Naive thymus-derived CD4-positive, alpha-beta T cell (primary cell): ENCODE measurements around the gene ERFE. TPM values are rescaled to one million over a fixed set of nuclear protein-coding genes. Genes with fewer than 3 reads are reported as not detected.
A peak's percentile ranks its signal among the peaks of the same experiment; 100 is the strongest.

ENCODE experiments used
- ATAC-seq: fragments of 150-1000 bp; cut with Tn5 transposase; 2 replicates; pipeline ENCODE4 v1.10.0; 2021; ENCODE audit warnings: mild to moderate bottlenecking, moderate library complexity
- CTCF ChIA-PET: fragments of 350-600 bp; sonication (Branson Sonifier 250); formaldehyde crosslinking; loops from one replicate; lab custom pipeline; 2021; ENCODE audit warnings: antibody characterized with exemption; lab: Charles Lee
- POLR2A ChIA-PET: fragments of 350-600 bp; sonication (Branson Sonifier 250); formaldehyde crosslinking; loops from one replicate; lab custom pipeline; 2021; ENCODE audit warnings: antibody characterized with exemption, inconsistent platforms; lab: Charles Lee
- DNase-seq, 9 donors: peaks; one replicate each; pipeline versions ENCODE4 v3.0.0 to v3.0.0-alpha.2; 2020 to 2022; ENCODE audit warnings: mixed read lengths in 1 of 9
- H3K27ac ChIP-seq: one replicate; pipeline ENCODE4 v1.7.0; 2013; ENCODE audit warnings: mild to moderate bottlenecking, low read depth, low read length, moderate library complexity
- H3K27me3 ChIP-seq, 2 donors: one replicate each; pipeline ENCODE4 v1.7.0; 2013; ENCODE audit warnings: low read length in 2 of 2, mild to moderate bottlenecking in 2 of 2, moderate library complexity in 2 of 2; ENCODE audit not compliant: control insufficient read depth in 2 of 2, insufficient read depth in 2 of 2
- H3K36me3 ChIP-seq, 3 experiments: 1 replicate in 2 of 3; 2 replicates in 1 of 3; pipeline ENCODE4 v1.7.0; 2013; ENCODE audit warnings: low read length in 3 of 3, mild to moderate bottlenecking in 3 of 3, moderate library complexity in 1 of 3; ENCODE audit not compliant: insufficient read depth in 3 of 3, control insufficient read depth in 2 of 3
- H3K4me1 ChIP-seq, 2 donors: one replicate each; pipeline ENCODE4 v1.7.0; 2013; ENCODE audit warnings: low read length in 2 of 2, mild to moderate bottlenecking in 2 of 2, moderate library complexity in 1 of 2; ENCODE audit not compliant: control insufficient read depth in 2 of 2, insufficient read depth in 2 of 2
- H3K4me3 ChIP-seq: 2 replicates; pipeline ENCODE4 v1.7.0; 2013; ENCODE audit warnings: mild to moderate bottlenecking, low read length
- H3K9me3 ChIP-seq, 3 experiments: 1 replicate in 2 of 3; 2 replicates in 1 of 3; pipeline ENCODE4 v1.7.0; 2013; ENCODE audit warnings: low read length in 3 of 3; ENCODE audit not compliant: control insufficient read depth in 2 of 3
- H3K27ac Mint-ChIP-seq, 9 donors: one replicate each; pipeline ENCODE4 v1.8.0; 2020 to 2022; ENCODE audit warnings: mixed read lengths in 9 of 9, mild to moderate bottlenecking in 8 of 9, moderate library complexity in 5 of 9, inconsistent platforms in 2 of 9
- H3K27me3 Mint-ChIP-seq, 5 donors: one replicate each; pipeline ENCODE4 v1.8.0; 2021 to 2022; ENCODE audit warnings: mixed read lengths in 5 of 5, mild to moderate bottlenecking in 1 of 5
- H3K36me3 Mint-ChIP-seq, 5 donors: one replicate each; pipeline ENCODE4 v1.8.0; 2020 to 2022; ENCODE audit warnings: mixed read lengths in 5 of 5, mild to moderate bottlenecking in 3 of 5, inconsistent platforms in 1 of 5
- H3K4me1 Mint-ChIP-seq, 7 donors: one replicate each; pipeline ENCODE4 v1.8.0; 2020 to 2022; ENCODE audit warnings: mixed read lengths in 7 of 7, mild to moderate bottlenecking in 3 of 7, inconsistent platforms in 1 of 7
- H3K4me3 Mint-ChIP-seq, 10 donors: one replicate each; pipeline ENCODE4 v1.8.0; 2020 to 2022; ENCODE audit warnings: mild to moderate bottlenecking in 10 of 10, mixed read lengths in 10 of 10, moderate library complexity in 6 of 10, inconsistent platforms in 2 of 10
- H3K9me3 Mint-ChIP-seq, 11 donors: one replicate each; pipeline ENCODE4 v1.8.0; 2020 to 2022; ENCODE audit warnings: mixed read lengths in 11 of 11, mild to moderate bottlenecking in 4 of 11, inconsistent platforms in 1 of 11, moderate library complexity in 1 of 11
- intact Hi-C, 2 donors: fragments of 100-400 bp; cut with micrococcal nuclease; formaldehyde crosslinking; loops; one replicate each; pipeline ENCODE4 v1.15.1; 2023
- polyA plus RNA-seq, 2 donors: library from polyadenylated mRNA; unstranded; fragments of 300-500 nt; fragmentation: Illumina TruSeq; gene quantifications; one replicate each; pipeline ENCODE4 v1.2.3, GENCODE V29; 2021
- total RNA-seq, 6 experiments: library from RNA in 5 of 6; stranded (reverse) in 5 of 6; gene quantifications; 1 replicate in 5 of 6; 2 replicates in 1 of 6; pipeline ENCODE4 v1.2.3 and lab custom pipeline; 2021 to 2026

Gene ERFE
- total and polyA plus RNA-seq, 7 experiments from 2014 or later: 0.29 to 0.31 TPM; not detected in 5

GRCh38 chr2:238144262-238144661, 14.5 kb upstream of the ERFE start:
- CTCF ChIA-PET: no interaction called here
- H3K27me3 Mint-ChIP-seq: no peaks in the 10 kb centered on the region

GRCh38 chr2:238145046-238145445, 13.7 kb upstream of the ERFE start:
- Histone ChIP-seq H3K9me3 (no peaks in the 10 kb centered on the region), H3K4me1 (peaks cover 0 to 6% of the 10 kb centered on the region in 2 donors), H3K27me3 (no peaks in the 10 kb centered on the region), H3K27ac (no peak overlapping the region), H3K36me3 (no peaks in the 10 kb centered on the region), H3K4me3 (no peak overlapping the region)
- peaks cover 0 to 1% (median 0%) of the 10 kb centered on the region in 11 donors for H3K9me3 Mint-ChIP-seq
- no peak overlapping the region for H3K4me3 Mint-ChIP-seq
- H3K4me1 Mint-ChIP-seq: peaks cover 0 to 8% (median 7%) of the 10 kb centered on the region in 7 donors
- ChIA-PET CTCF (interaction anchor here (0.7 kb wide), 1 partner anchor 589 kb away, joined by 3 read pairs; no protein-coding TSS in a partner anchor), POLR2A (no interaction called here)
- H3K36me3 Mint-ChIP-seq: no peaks in the 10 kb centered on the region
- intact Hi-C loops: no loop called here
- ATAC-seq (no peak), DNase-seq (no peak)
- H3K27ac Mint-ChIP-seq: no peak overlapping the region
- H3K27me3 Mint-ChIP-seq: no peaks in the 10 kb centered on the region

More at GRCh38 chr2:238144262-238144661, 14.5 kb upstream of the ERFE start:
- peak overlapping the region in 1 of 10 donors; percentile 17 for H3K4me3 Mint-ChIP-seq
- H3K27ac Mint-ChIP-seq: peak overlapping the region in 1 of 9 donors; percentile 29
- Histone ChIP-seq H3K4me3 (no peak overlapping the region), H3K36me3 (no peaks in the 10 kb centered on the region), H3K27ac (no peak overlapping the region), H3K4me1 (peaks cover 0 to 6% of the 10 kb centered on the region in 2 donors), H3K27me3 (no peaks in the 10 kb centered on the region), H3K9me3 (no peaks in the 10 kb centered on the region)
- POLR2A ChIA-PET: no interaction called here
- H3K4me1 Mint-ChIP-seq: peaks cover 0 to 8% (median 7%) of the 10 kb centered on the region in 7 donors
- DNase-seq (no peak), ATAC-seq (no peak)
- H3K36me3 Mint-ChIP-seq: no peaks in the 10 kb centered on the region
- peaks cover 0 to 1% (median 0%) of the 10 kb centered on the region in 11 donors for H3K9me3 Mint-ChIP-seq
- intact Hi-C loops: no loop called here

- Mint-ChIP-seq H3K4me3 (no peak overlapping the region), H3K9me3 (peaks cover 0 to 1% (median 0%) of the 10 kb centered on the region in 11 donors), H3K36me3 (no peaks in the 10 kb centered on the region), H3K4me1 (peaks cover 0 to 8% (median 7%) of the 10 kb centered on the region in 7 donors), H3K27ac (no peak overlapping the region), H3K27me3 (no peaks in the 10 kb centered on the region)
- Histone ChIP-seq H3K27ac (no peak overlapping the region), H3K4me1 (peaks cover 0 to 6% of the 10 kb centered on the region in 2 donors), H3K9me3 (no peaks in the 10 kb centered on the region), H3K36me3 (no peaks in the 10 kb centered on the region), H3K27me3 (no peaks in the 10 kb centered on the region), H3K4me3 (no peak overlapping the region)
- POLR2A ChIA-PET: no interaction called here
- intact Hi-C loops: no loop called here
- no peak for DNase-seq
- ATAC-seq: no peak
- CTCF ChIA-PET: no interaction called here
Measured at GRCh38 chr2:238145851-238146250, 12.9 kb upstream of the ERFE start.

- no peak for ATAC-seq
- H3K27me3 Mint-ChIP-seq: no peaks in the 10 kb centered on the region
- H3K4me3 Mint-ChIP-seq: no peak overlapping the region
- no peak for DNase-seq
- Histone ChIP-seq H3K4me3 (no peak overlapping the region), H3K27me3 (no peaks in the 10 kb centered on the region), H3K4me1 (no peaks in the 10 kb centered on the region), H3K27ac (no peak overlapping the region), H3K9me3 (no peaks in the 10 kb centered on the region), H3K36me3 (no peaks in the 10 kb centered on the region)
- intact Hi-C loops: no loop called here
- CTCF ChIA-PET: interaction anchor here (0.7 kb wide), 1 partner anchor 974 kb away, joined by 4 read pairs; no protein-coding TSS in a partner anchor
- no peaks in the 10 kb centered on the region for H3K36me3 Mint-ChIP-seq
- peaks cover 0 to under 1% (median under 1%) of the 10 kb centered on the region in 7 donors for H3K4me1 Mint-ChIP-seq
- H3K27ac Mint-ChIP-seq: no peak overlapping the region
- peaks cover 0 to 1% (median 0%) of the 10 kb centered on the region in 11 donors for H3K9me3 Mint-ChIP-seq
- POLR2A ChIA-PET: interaction anchor here (0.6 kb wide), 1 partner anchor 185 kb away, joined by 3 read pairs; no protein-coding TSS in a partner anchor
Measured at GRCh38 chr2:238146884-238147544, 11.8 kb upstream of the ERFE start.

GRCh38 chr2:238148981-238149380, 9.8 kb upstream of the ERFE start:
- Mint-ChIP-seq H3K4me1 (no peaks in the 10 kb centered on the region), H3K4me3 (no peak overlapping the region), H3K9me3 (peaks cover 0 to 1% (median 0%) of the 10 kb centered on the region in 11 donors), H3K36me3 (no peaks in the 10 kb centered on the region), H3K27me3 (no peaks in the 10 kb centered on the region), H3K27ac (no peak overlapping the region)
- Histone ChIP-seq H3K4me3 (no peak overlapping the region), H3K27ac (no peak overlapping the region), H3K9me3 (no peaks in the 10 kb centered on the region), H3K27me3 (no peaks in the 10 kb centered on the region), H3K36me3 (no peaks in the 10 kb centered on the region), H3K4me1 (no peaks in the 10 kb centered on the region)
- ChIA-PET CTCF (no interaction called here), POLR2A (no interaction called here)
- ATAC-seq (no peak), DNase-seq (no peak)
- intact Hi-C loops: no loop called here

GRCh38 chr2:238149841-238150572, 8.8 kb upstream of the ERFE start:
- POLR2A ChIA-PET: no interaction called here
- intact Hi-C loops: no loop called here
- CTCF ChIA-PET: no interaction called here

More at GRCh38 chr2:238149841-238150572, 8.8 kb upstream of the ERFE start:
- H3K27me3 Mint-ChIP-seq: no peaks in the 10 kb centered on the region
- DNase-seq (no peak), ATAC-seq (no peak)
- no peaks in the 10 kb centered on the region for H3K36me3 Mint-ChIP-seq
- H3K4me3 ChIP-seq: no peak overlapping the region
- H3K27ac ChIP-seq: no peak overlapping the region
- no peaks in the 10 kb centered on the region for H3K36me3 ChIP-seq
- H3K27ac Mint-ChIP-seq: no peak overlapping the region
- H3K27me3 ChIP-seq: no peaks in the 10 kb centered on the region
- no peaks in the 10 kb centered on the region for H3K9me3 ChIP-seq
- no peaks in the 10 kb centered on the region for H3K4me1 Mint-ChIP-seq
- peaks cover 0 to 5% (median 0%) of the 10 kb centered on the region in 11 donors for H3K9me3 Mint-ChIP-seq
- no peaks in the 10 kb centered on the region for H3K4me1 ChIP-seq
- H3K4me3 Mint-ChIP-seq: no peak overlapping the region
